ENCODE data around the gene KRTAP12-4.

KRTAP12-4 gene

GRCh38 chr21:44606495-44606894, 48.0 kb downstream of the KRTAP12-4 start:
- TF ChIP-seq CTCF (IDR thresholded peaks at IDR 0.05; ENCODE audit: borderline replicate concordance, insufficient read depth, low read depth, low read length) = no peak
- no peak overlapping the region for H3K4me3 ChIP-seq (ENCODE audit: low read depth, low read length)
